AG08395 (cell line): ENCODE measurements around the gene POC5.
A peak's percentile ranks its signal among the peaks of the same experiment; 100 is the strongest.
"Not testable (repeated sequence)": the region's sequence is repeated elsewhere in the genome, so short reads cannot be mapped to it uniquely, and the experiment has no call there.

ENCODE experiments used
- DNase-seq: peaks from one replicate; pipeline ENCODE4 v3.0.0; 2012; ENCODE audit warnings: mixed read lengths, low spot score

Gene POC5

GRCh38 chr5:75717082-75717922, at the start of gene POC5:
Gene POC5, minus strand, starts transcription at chr5:75717437. Its CDS starts 4,500 bp downstream, at chr5:75712937.
- peak; percentile 98 for DNase-seq

- no peak for DNase-seq
Measured at GRCh38 chr5:75758116-75758515, 40.9 kb upstream of the POC5 start.

DNA sequence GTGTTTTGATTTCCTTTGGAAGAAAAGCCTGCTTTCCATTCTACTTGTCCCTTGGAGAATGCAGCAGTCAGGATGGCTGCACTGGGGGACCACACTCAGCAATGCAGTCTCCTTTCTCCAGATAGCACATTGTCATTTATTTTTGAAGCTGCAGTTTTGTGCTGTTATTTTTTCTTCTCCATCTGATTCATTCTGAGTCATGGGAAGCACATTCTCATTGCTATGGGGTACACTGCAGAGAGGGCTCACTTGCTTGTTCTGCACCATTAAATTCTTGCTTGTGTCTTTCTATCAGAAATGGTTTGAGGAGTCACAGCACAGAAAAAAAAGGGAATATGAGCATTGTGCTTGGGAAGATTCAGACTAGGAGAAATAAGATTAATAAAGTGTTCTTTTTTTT, 39.7 kb upstream of the POC5 start:
- no peak for DNase-seq

GRCh38 chr5:75756211-75756610, 39.0 kb upstream of the POC5 start:
- no peak for DNase-seq

- DNase-seq = no peak
Measured at GRCh38 chr5:75753182-75753581, 35.9 kb upstream of the POC5 start.

- DNase-seq = no peak
Measured at GRCh38 chr5:75744355-75744754, 27.1 kb upstream of the POC5 start.

GRCh38 chr5:75736273-75736672, 19.0 kb upstream of the POC5 start:
- DNase-seq = no peak

- DNase-seq = peak; percentile 15
Measured at GRCh38 chr5:75734913-75735789, 17.9 kb upstream of the POC5 start.

DNA sequence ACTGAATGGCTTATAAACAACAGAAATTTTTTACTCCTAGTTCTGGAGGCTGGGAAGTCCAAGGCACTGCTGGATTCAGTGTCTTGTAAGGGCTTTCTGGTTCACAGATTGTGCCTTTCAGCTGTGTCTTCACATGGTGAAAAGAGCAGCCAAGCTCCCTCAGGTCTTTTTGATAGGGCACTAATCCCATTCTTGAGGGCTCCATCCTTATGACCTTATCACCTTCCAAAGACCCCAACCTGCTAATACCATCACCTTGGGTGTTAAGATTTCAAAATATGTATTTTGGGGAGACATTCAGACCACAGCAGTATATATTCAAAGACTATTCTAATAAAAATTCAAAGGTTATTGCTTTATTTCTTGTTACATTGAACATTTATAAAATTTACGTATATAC, 16.5 kb upstream of the POC5 start:
- DNase-seq = no peak

- DNase-seq = not testable (repeated sequence)
Measured at GRCh38 chr5:75731515-75731914, 14.3 kb upstream of the POC5 start.

GRCh38 chr5:75729321-75729720, 12.1 kb upstream of the POC5 start:
- DNase-seq = no peak

DNA sequence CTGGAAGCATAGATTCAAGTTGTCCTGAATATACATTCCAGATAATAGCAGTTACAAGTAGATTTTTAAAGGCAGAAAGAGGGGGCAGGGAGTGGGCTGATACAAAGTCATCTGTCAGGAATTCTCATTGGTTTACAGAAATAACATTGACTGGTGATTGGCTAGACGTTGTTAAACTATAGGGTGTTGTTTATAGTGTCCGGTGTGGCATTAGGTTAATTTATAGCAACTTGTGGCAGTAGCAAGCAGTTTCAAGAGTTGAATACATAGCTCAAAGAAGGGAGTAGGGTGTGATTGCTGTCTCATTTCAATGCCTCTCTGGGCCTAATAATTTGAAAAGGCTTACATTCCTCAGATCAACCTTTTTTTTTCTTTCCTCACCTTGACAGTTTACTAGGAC, 10.7 kb upstream of the POC5 start:
- DNase-seq = no peak

- DNase-seq = not testable (repeated sequence)
Measured at GRCh38 chr5:75726224-75726623, 9.0 kb upstream of the POC5 start.

- no peak for DNase-seq
Measured at GRCh38 chr5:75723378-75723777, 6.1 kb upstream of the POC5 start.

DNA sequence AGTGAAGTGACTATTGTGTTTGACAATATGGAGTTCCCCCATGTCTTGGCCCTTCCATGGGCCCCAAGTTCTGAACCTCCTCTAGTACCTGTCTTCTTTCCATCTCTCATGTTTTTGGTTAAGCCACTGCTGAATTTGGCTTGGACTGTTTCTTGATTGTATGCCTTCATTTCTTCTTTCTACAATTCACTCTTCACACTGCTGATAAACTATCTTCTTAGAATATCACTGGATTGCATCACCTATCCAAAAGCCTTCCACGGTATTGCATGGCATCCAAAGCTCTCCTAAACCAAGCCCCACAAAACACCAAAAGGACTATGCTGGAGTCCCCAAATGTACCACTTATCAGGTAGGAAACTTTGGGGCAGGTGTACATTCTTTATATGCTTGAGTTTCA, 4.3 kb upstream of the POC5 start:
- no peak for DNase-seq

- DNase-seq = no peak
Measured at GRCh38 chr5:75720882-75721281, 3.6 kb upstream of the POC5 start.

DNA sequence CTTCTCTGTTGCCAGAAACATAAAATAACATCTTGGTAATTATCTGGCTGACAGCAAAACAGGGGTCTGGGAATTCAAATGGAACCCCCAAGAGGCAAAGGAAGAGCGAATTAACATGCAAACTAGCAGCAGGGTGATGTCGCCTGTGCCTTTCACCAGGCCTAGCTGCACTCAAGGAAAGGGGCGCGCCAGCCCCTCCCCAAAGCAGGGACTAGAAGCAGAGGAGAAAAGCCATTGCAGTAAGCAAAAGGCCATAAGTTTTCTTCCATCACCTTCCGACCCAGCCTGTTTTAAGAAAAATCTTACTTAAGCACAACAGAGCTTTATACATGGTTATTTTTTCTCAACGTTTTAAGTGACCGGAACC, 539 bp downstream of the POC5 start:
- peak; percentile 2 for DNase-seq

- DNase-seq = no peak
Measured at GRCh38 chr5:75712091-75712490, 5.1 kb downstream of the POC5 start.

GRCh38 chr5:75711151-75711550, 6.1 kb downstream of the POC5 start:
- no peak for DNase-seq

DNA sequence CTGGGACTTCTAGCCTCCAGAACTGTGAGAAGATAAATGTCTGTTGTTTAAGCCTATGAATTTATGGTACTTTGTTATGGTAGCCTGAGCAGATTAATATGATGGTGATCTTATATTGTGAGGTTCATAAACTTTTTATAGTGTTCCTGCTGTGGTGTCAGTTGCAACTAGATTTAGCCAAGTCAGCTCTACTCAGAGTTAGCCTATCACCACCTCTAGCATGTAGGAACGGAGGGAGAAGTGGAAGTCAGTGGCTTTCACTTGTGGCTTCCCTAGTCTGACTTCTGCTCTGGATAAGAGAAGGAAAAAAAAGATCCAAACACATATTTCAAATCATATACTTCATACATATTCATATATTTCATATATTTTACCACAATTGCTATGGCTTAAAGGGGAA, 6.6 kb downstream of the POC5 start:
- no peak for DNase-seq

DNA sequence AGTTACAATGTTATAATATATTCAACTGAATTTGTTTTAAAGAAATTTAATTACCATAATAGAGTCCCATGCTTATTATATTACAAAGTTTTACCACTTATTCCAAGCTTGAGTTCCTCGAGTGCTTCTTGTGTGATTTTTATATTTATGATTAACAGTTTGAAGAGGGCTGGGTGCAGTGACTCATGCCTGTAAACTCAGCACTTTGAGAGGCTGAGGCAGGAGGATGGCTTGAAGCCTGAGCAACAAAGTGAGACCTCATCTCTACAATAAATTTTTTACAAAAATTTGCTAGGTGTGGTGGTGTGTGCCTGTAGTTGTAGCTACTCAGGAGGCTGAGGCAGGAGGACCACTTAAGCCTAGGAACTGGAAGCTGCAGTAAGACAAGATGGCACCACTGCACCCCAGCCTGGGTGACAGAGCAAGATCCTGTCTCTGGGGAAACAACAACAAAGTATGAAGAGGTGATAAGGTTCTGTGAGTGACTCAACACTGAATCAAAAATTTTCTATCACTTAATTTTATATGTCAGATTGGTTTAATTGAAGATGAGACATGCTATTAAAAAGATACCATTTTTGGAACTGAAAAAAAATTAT, 9.2 kb downstream of the POC5 start:
- DNase-seq = no peak

DNA sequence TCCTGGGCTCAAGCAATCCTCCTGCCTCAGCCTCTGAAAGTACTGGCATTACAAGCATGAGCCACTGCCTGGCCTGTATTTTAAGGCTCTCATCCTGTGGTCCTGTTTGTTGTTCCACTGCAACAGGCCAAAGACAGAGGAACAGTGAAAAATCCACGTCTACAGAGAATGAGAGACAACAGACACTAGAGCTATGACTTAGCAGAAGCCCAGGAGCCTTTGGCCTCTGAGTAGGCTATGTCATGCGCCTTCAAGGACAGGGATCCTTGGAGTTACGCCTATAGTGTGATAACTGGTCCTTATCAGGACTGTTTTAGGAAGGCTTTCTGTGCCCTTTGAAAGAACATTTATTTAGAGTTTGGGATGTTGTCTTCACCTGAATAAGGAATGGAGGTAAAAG, 10.5 kb downstream of the POC5 start:
- DNase-seq = no peak

DNA sequence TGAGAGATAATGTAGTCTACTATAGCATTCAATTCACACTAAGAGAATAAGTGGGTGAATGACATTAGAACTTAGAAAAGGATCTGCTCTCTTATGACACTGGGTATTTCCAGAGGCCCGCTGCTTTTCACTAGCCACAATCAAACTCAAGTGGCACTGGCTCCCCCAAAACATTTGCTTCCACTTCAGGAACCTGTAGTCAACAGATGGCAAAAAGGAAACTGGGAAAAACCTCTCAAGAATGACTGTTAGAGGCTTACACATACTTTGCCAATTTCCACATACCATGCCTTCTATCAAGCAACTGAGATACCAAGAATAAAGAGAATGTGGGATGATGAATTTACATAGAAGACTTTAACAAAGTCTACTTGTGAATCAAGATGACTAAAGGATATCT, 11.2 kb downstream of the POC5 start:
- no peak for DNase-seq
